ENCODE results near the gene FMNL1.

GRCh38 chr17:45236282-45236606, 14.6 kb downstream of the FMNL1 start:
- no peak for TF ChIP-seq EZH2 (IDR thresholded peaks at IDR 0.05; ENCODE audit: low read length)
- TF ChIP-seq, protein P1, sequence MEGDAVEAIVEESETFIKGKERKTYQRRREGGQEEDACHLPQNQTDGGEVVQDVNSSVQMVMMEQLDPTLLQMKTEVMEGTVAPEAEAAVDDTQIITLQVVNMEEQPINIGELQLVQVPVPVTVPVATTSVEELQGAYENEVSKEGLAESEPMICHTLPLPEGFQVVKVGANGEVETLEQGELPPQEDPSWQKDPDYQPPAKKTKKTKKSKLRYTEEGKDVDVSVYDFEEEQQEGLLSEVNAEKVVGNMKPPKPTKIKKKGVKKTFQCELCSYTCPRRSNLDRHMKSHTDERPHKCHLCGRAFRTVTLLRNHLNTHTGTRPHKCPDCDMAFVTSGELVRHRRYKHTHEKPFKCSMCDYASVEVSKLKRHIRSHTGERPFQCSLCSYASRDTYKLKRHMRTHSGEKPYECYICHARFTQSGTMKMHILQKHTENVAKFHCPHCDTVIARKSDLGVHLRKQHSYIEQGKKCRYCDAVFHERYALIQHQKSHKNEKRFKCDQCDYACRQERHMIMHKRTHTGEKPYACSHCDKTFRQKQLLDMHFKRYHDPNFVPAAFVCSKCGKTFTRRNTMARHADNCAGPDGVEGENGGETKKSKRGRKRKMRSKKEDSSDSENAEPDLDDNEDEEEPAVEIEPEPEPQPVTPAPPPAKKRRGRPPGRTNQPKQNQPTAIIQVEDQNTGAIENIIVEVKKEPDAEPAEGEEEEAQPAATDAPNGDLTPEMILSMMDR (optimal IDR thresholded peaks at IDR 0.05 in 1 of 3, IDR thresholded peaks at IDR 0.05 in 1 of 3, conservative IDR thresholded peaks at IDR 0.05 in 1 of 3; ENCODE audit: extremely low read depth in 1 of 3, insufficient read depth in 2 of 3, low read length in 3 of 3): no peak
